Measurements from ENCODE around the gene CBLN3.

The CBLN3 gene

GRCh38 chr14:24392325-24393091 lies 37.0 kb downstream of the CBLN3 start:
- Histone ChIP-seq H3K27ac (ENCODE audit: extremely low read depth, low read depth, low read length) (peak overlapping the region; percentile 55), H3K9me3 (ENCODE audit: control insufficient read depth, insufficient read depth, low read depth, low read length) (no peaks in the 10 kb centered on the region), H3K36me3 (ENCODE audit: control insufficient read depth in 2 of 2, insufficient read depth in 1 of 2, low read length in 2 of 2) (no peaks in the 10 kb centered on the region), H3K4me3 (ENCODE audit: low read depth, low read length) (no peak overlapping the region), H3K4me1 (ENCODE audit: control insufficient read depth, insufficient read depth, low read length) (peaks cover 18% of the 10 kb centered on the region)
- ChIA-PET POLR2A (interaction anchor here (1.1 to 1.3 kb wide), 2 partner anchors 14 to 26 kb away, joined by 4 read pairs; no protein-coding TSS in a partner anchor), CTCF (interaction anchor here (0.7 to 1.2 kb wide), 5 partner anchors 12 to 579 kb away, joined by 3 to 4 read pairs (median 3); no protein-coding TSS in a partner anchor)
- TF ChIP-seq ZNF155 (tag by site-specific recombination; IDR thresholded peaks at IDR 0.05): no peak
- TF ChIP-seq CTCF (tag by site-specific recombination; IDR thresholded peaks at IDR 0.05): peak; percentile 47; the same call in 1 of the 2 replicates
- 0 out of 2 replicates have a peak, but pooled peaks have one; percentile 12 for TF ChIP-seq ZNF18 (tag by site-specific recombination; IDR thresholded peaks at IDR 0.05)
- peak; percentile 43; the same call in 1 of the 2 replicates for TF ChIP-seq ZNF341 (tag by site-specific recombination; IDR thresholded peaks at IDR 0.05; ENCODE audit: low read depth)
- TF ChIP-seq ZNF513 (tag by site-specific recombination; IDR thresholded peaks at IDR 0.05): peak; percentile 49
- TF ChIP-seq MZF1 (tag by site-specific recombination; IDR thresholded peaks at IDR 0.05; ENCODE audit: borderline replicate concordance): peak; percentile 11; the same call in 1 of the 2 replicates
- peak; percentile 87 for TF ChIP-seq PRDM10 (tag by site-specific recombination; IDR thresholded peaks at IDR 0.05)
- TF ChIP-seq GLIS1 (tag by site-specific recombination; IDR thresholded peaks at IDR 0.05): peak; percentile 35; the same call in 1 of the 2 replicates
- TF ChIP-seq ZNF184 (tag by site-specific recombination; IDR thresholded peaks at IDR 0.05): 0 out of 2 replicates have a peak, but pooled peaks have one; percentile 5
- TF ChIP-seq ZNF692 (tag by site-specific recombination; IDR thresholded peaks at IDR 0.05): peak; percentile 41; the same call in 1 of the 2 replicates
- TF ChIP-seq PRDM6 (tag by site-specific recombination; IDR thresholded peaks at IDR 0.05): no peak
- TF ChIP-seq ZSCAN5A (tag by site-specific recombination; IDR thresholded peaks at IDR 0.05): no peak
- TF ChIP-seq ZNF366 (tag by site-specific recombination; conservative IDR thresholded peaks at IDR 0.05): 0 out of 2 replicates have a peak, but pooled peaks have one; percentile 18
- TF ChIP-seq PRDM1 (tag by site-specific recombination; IDR thresholded peaks at IDR 0.05): no peak
- peak; percentile 50; the same call in 1 of the 2 replicates for TF ChIP-seq MYNN (tag by site-specific recombination; IDR thresholded peaks at IDR 0.05; ENCODE audit: borderline replicate concordance)
- TF ChIP-seq ZNF660 (tag by site-specific recombination; IDR thresholded peaks at IDR 0.05): no peak
- no peak for TF ChIP-seq BCL6B (tag by site-specific recombination; IDR thresholded peaks at IDR 0.05)
